NT2/D1 (cell line): ENCODE data around the gene SH3PXD2A.

Experiments
- DNase-seq: peaks from one replicate; pipeline ENCODE4 v3.0.0-alpha.2; 2011; ENCODE audit warnings: low read depth, low spot score
- H3K27me3 ChIP-seq: 2 replicates; pipeline ENCODE4 v1.6.0; 2011; ENCODE audit warnings: mild to moderate bottlenecking; ENCODE audit not compliant: insufficient read length, insufficient read depth
- H3K36me3 ChIP-seq: 2 replicates; pipeline ENCODE4 v1.6.1; 2011; ENCODE audit warnings: mild to moderate bottlenecking, low read length, mixed read lengths; ENCODE audit not compliant: insufficient read depth, insufficient read length
- H3K4me1 ChIP-seq: 2 replicates; pipeline ENCODE4 v1.5.1; 2011; ENCODE audit not compliant: insufficient read depth, insufficient read length
- H3K4me3 ChIP-seq: 2 replicates; pipeline ENCODE4 v1.5.1; 2011; ENCODE audit warnings: low read depth; ENCODE audit not compliant: insufficient read length
- H3K9ac ChIP-seq: 2 replicates; pipeline ENCODE4 v1.6.0; 2011; ENCODE audit warnings: low read depth; ENCODE audit not compliant: insufficient read length
- H3K9me3 ChIP-seq: 2 replicates; pipeline ENCODE4 v1.5.1; 2011; ENCODE audit warnings: mild to moderate bottlenecking, low read length; ENCODE audit not compliant: insufficient read depth
- SUZ12 ChIP-seq: IDR thresholded peaks from 2 replicates; pipeline ENCODE4 v1.6.1; 2011; ENCODE audit not compliant: insufficient read length, insufficient read depth; ENCODE audit errors: extremely low read depth
- YY1 ChIP-seq: IDR thresholded peaks from 2 replicates; pipeline ENCODE4 v1.6.1; 2011; ENCODE audit not compliant: insufficient read length, insufficient read depth
- ZNF274 ChIP-seq: IDR thresholded peaks from 2 replicates; pipeline ENCODE4 v1.6.1; 2011; ENCODE audit warnings: mild to moderate bottlenecking, low read depth, low read length

The SH3PXD2A gene

DNA sequence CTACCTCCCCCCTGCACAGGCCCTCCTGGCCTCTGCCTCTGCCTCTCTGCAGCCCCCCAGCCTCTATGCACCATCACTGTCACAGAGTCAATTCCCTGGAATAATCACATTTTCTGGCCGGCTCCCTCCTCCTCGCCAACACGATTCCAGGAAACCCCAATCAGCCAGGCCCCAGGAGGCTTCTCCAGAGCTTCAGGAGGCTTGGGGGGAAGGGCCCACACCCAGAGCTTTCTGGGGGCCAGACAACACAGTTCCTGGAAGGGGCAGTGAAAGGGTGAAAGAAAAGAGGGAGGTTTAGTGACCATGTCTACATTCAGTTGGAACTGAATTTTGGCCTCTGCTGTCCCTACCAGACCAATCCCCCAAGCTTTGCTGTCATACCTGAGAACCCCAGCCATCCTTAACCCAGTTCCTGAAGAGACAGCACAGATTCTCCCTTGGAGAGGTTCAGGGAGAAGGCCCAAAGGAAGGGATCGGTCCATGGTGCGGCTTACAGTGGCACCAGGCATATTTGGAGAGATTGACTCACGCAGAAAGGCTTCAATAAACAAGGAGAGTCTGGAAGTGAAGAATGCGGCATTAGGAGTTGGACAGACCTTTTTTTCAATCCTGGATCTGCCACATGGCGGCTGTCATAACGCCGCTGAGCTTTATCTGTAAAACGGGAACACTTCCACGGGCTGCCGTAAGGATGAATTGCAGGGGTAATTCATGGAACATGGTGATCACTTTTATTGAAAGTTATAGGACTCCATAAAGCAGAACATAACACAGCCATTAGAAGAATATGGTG, 272.8 kb downstream of the SH3PXD2A start:
- Histone ChIP-seq H3K4me3 (no peak overlapping the region), H3K36me3 (no peaks in the 10 kb centered on the region), H3K4me1 (no peaks in the 10 kb centered on the region), H3K9me3 (no peaks in the 10 kb centered on the region), H3K27me3 (no peaks in the 10 kb centered on the region), H3K9ac (no peak overlapping the region)
- TF ChIP-seq SUZ12 (no peak), ZNF274 (no peak), YY1 (no peak)
- no peak for DNase-seq

DNA sequence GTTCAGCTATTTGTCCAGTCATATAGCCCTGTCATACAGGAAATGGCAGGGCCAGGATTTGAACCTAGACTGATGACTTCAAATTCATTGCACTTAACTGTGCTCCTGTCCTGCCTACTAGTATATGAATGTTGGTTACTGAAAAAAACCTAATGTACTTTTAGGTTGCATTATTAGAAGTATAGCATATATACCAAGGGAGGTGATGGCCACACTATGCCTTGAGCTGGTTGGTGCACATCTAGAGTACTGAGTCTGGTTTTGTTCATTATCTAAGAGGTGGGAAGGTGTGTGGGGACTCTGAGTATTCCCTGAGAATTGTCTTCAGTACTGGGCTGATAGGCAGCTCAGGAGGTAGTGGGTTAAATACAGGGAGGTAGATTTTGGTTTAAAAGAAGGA, 273.9 kb downstream of the SH3PXD2A start:
- Histone ChIP-seq H3K9me3 (no peaks in the 10 kb centered on the region), H3K4me3 (no peak overlapping the region), H3K4me1 (no peaks in the 10 kb centered on the region), H3K36me3 (no peaks in the 10 kb centered on the region), H3K27me3 (no peaks in the 10 kb centered on the region), H3K9ac (no peak overlapping the region)
- no peak for DNase-seq
- TF ChIP-seq YY1 = no peak
- no peak for TF ChIP-seq ZNF274
- TF ChIP-seq SUZ12 = no peak

DNA sequence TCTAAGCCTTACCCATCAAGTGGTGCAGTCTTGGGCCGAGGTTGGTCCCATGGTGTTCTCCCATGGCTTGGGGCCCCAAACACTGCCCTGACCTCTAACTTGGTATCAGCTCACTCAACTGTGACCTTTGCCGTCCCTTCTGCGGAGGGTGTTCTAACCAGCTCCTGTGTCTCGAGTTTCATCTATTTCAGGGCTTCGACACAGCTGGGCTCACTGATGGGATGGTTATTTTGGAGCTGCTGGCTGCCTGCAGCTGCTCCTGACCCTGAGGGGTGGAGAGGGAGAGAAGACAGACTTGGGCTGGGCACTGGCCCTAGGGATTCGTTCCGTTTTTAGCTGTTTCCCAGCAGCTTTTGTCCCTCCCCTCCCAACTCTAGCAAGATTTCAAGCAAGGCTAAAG, 274.9 kb downstream of the SH3PXD2A start:
- no peak overlapping the region for H3K4me3 ChIP-seq
- no peak overlapping the region for H3K9ac ChIP-seq
- no peaks in the 10 kb centered on the region for H3K4me1 ChIP-seq
- DNase-seq = no peak
- no peaks in the 10 kb centered on the region for H3K9me3 ChIP-seq
- TF ChIP-seq YY1 (no peak), SUZ12 (no peak), ZNF274 (no peak)
- no peaks in the 10 kb centered on the region for H3K36me3 ChIP-seq
- no peaks in the 10 kb centered on the region for H3K27me3 ChIP-seq

DNA sequence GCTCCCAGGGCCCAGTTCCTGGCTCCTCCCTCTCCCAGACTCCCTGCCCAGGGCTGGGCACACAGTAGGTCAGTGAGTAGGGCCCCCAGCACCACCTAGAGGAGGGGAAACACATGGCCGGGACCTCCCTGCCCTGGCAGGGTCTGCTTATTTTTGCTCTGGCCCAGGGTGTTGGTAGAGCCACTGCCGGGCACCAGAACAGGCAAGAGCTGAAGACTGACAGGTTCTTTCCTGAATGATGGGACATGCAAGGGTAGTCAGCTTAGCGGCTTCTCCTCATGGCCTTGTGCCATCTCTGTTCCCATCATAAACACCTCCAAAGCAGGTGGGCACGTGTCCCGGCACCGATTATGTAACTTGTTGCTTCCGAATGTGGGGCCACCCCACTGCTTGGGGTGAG, 275.4 kb downstream of the SH3PXD2A start:
- no peak for DNase-seq
- TF ChIP-seq ZNF274 (no peak), SUZ12 (no peak), YY1 (no peak)

DNA sequence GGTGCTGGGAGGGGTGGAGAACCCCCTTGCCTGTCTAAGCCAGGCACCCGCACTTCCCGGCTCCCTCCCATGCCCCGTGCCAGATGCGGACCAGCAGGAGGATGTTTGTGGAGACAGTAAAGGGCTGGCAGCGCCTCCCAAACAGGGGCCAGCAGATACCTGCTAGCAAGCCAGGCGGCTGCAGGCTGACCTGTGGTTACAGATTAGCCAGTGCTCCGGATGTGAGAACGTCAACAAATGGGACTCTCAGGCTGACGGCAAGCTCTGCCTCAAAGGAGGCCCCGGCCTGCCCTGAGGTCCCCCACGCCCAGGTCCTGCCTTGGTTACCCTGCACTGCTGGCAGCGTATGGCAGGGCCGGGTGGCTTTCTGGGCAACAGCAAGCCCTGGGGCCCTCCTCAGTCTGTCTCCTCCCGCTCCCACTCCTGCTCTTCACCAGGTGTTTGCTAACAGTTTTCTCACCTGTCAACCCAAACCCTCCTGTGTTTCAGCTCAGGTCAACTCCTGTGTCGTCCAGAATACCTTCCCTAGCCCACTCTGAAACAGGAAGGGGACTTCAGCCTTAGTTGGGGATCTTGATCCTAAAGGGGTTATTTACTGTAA, 276.5 kb downstream of the SH3PXD2A start:
- no peak overlapping the region for H3K9ac ChIP-seq
- H3K9me3 ChIP-seq = no peaks in the 10 kb centered on the region
- H3K36me3 ChIP-seq = no peaks in the 10 kb centered on the region
- DNase-seq = no peak
- TF ChIP-seq YY1 (no peak), SUZ12 (no peak), ZNF274 (no peak)
- no peak overlapping the region for H3K4me3 ChIP-seq
- no peaks in the 10 kb centered on the region for H3K4me1 ChIP-seq
- no peaks in the 10 kb centered on the region for H3K27me3 ChIP-seq

More for the DNA sequence above, 275.4 kb downstream of the SH3PXD2A start:
- Histone ChIP-seq H3K4me3 (no peak overlapping the region), H3K9ac (no peak overlapping the region), H3K27me3 (no peaks in the 10 kb centered on the region), H3K4me1 (no peaks in the 10 kb centered on the region), H3K9me3 (no peaks in the 10 kb centered on the region), H3K36me3 (no peaks in the 10 kb centered on the region)

DNA sequence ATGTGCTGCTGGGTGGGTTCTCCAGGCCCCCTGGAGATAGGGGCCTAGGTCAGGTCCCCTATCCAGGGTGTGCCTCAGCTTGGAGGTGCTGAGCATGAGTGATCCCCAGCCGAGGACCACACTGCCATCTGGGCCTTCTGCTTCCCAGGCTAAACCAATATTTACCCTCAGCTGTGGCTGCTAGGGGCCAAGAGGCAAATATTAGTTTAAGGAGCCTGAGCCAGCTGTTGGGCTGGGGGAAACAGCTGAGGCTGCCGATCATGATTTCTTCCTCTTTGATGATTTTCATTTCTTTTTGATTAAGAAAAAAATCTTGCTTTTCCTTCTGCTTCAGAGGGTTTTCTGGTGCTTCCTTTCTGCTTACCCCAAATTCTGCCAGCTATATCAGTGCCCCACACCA, 278.5 kb downstream of the SH3PXD2A start:
- H3K4me1 ChIP-seq = peaks cover 2% of the 10 kb centered on the region
- H3K36me3 ChIP-seq = no peaks in the 10 kb centered on the region
- H3K27me3 ChIP-seq = no peaks in the 10 kb centered on the region
- no peak overlapping the region for H3K9ac ChIP-seq
- TF ChIP-seq SUZ12 (no peak), ZNF274 (no peak), YY1 (no peak)
- DNase-seq = no peak
- H3K4me3 ChIP-seq = no peak overlapping the region
- H3K9me3 ChIP-seq = no peaks in the 10 kb centered on the region

DNA sequence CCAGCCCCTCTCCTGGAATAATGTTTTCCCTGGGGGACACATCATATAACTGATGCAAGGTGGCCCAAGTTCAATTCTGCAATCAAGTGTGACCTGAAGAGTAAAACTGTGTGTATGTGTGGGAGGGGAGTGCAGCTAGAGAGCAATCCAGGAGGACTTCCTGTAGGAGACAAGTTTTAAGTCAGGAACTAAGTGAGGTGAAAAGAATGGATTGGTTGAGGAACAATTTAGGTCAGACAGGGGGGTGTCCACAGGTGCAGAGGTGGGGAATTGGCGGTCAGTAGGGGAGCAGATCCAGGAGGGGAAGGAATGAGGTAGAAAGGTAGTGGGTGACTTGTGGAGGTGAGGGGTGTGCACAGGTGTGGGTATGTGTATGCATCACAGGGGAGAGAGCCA, 279.3 kb downstream of the SH3PXD2A start:
- H3K4me3 ChIP-seq = no peak overlapping the region
- H3K36me3 ChIP-seq = no peaks in the 10 kb centered on the region
- H3K27me3 ChIP-seq = no peaks in the 10 kb centered on the region
- H3K9ac ChIP-seq = no peak overlapping the region
- H3K4me1 ChIP-seq = peaks cover 2% of the 10 kb centered on the region
- TF ChIP-seq SUZ12 (no peak), ZNF274 (no peak)
- no peak for DNase-seq
- H3K9me3 ChIP-seq = no peaks in the 10 kb centered on the region
